ENCODE results near the gene PGLYRP1.
A peak's percentile ranks its signal among the peaks of the same experiment; 100 is the strongest.

The PGLYRP1 gene

GRCh38 chr19:46049597-46049996, 26.7 kb upstream of the PGLYRP1 start:
- H3K4me1 ChIP-seq (ENCODE audit: low read length) = no peaks in the 10 kb centered on the region
- no peak overlapping the region for H3K4me2 ChIP-seq (ENCODE audit: low read length)
- H3K9ac ChIP-seq (ENCODE audit: low read length) = no peak overlapping the region
- TF ChIP-seq EZH2phosphoT487 (IDR thresholded peaks at IDR 0.05; ENCODE audit: low read depth) = no peak
- TF ChIP-seq, protein P1, sequence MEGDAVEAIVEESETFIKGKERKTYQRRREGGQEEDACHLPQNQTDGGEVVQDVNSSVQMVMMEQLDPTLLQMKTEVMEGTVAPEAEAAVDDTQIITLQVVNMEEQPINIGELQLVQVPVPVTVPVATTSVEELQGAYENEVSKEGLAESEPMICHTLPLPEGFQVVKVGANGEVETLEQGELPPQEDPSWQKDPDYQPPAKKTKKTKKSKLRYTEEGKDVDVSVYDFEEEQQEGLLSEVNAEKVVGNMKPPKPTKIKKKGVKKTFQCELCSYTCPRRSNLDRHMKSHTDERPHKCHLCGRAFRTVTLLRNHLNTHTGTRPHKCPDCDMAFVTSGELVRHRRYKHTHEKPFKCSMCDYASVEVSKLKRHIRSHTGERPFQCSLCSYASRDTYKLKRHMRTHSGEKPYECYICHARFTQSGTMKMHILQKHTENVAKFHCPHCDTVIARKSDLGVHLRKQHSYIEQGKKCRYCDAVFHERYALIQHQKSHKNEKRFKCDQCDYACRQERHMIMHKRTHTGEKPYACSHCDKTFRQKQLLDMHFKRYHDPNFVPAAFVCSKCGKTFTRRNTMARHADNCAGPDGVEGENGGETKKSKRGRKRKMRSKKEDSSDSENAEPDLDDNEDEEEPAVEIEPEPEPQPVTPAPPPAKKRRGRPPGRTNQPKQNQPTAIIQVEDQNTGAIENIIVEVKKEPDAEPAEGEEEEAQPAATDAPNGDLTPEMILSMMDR (IDR thresholded peaks at IDR 0.05; ENCODE audit: low read depth, low read length) = peak; percentile 55
- H3K27me3 ChIP-seq (ENCODE audit: low read depth, low read length) = peaks cover 60% of the 10 kb centered on the region
- H2AFZ ChIP-seq (ENCODE audit: low read depth, low read length) = no peak overlapping the region
- no peaks in the 10 kb centered on the region for H4K20me1 ChIP-seq (ENCODE audit: insufficient read depth, low read length)
- no peak overlapping the region for H3K4me3 ChIP-seq (ENCODE audit: low read length)
- H3K9me3 ChIP-seq (ENCODE audit: insufficient read depth, low read length) = no peaks in the 10 kb centered on the region
- H3K36me3 ChIP-seq (replicated peaks; ENCODE audit: low read depth, low read length) = no peaks in the 10 kb centered on the region
- H3K79me2 ChIP-seq (ENCODE audit: low read length) = no peaks in the 10 kb centered on the region
- no peak overlapping the region for H3K27ac ChIP-seq (ENCODE audit: low read length)

- Histone ChIP-seq H3K4me2 (ENCODE audit: low read length) (no peak overlapping the region), H3K9me3 (ENCODE audit: insufficient read depth, low read length) (no peaks in the 10 kb centered on the region), H3K79me2 (ENCODE audit: low read length) (no peaks in the 10 kb centered on the region), H3K27me3 (ENCODE audit: low read depth, low read length) (peaks cover 63% of the 10 kb centered on the region), H3K9ac (ENCODE audit: low read length) (no peak overlapping the region), H3K36me3 (replicated peaks; ENCODE audit: low read depth, low read length) (no peaks in the 10 kb centered on the region), H4K20me1 (ENCODE audit: insufficient read depth, low read length) (no peaks in the 10 kb centered on the region), H3K27ac (ENCODE audit: low read length) (no peak overlapping the region), H2AFZ (ENCODE audit: low read depth, low read length) (no peak overlapping the region), H3K4me1 (ENCODE audit: low read length) (no peaks in the 10 kb centered on the region), H3K4me3 (ENCODE audit: low read length) (no peak overlapping the region)
- TF ChIP-seq EZH2phosphoT487 (IDR thresholded peaks at IDR 0.05; ENCODE audit: low read depth) = no peak
- TF ChIP-seq, protein P1 (IDR thresholded peaks at IDR 0.05; ENCODE audit: low read depth, low read length) = no peak
These were observed 20.7 kb upstream of the PGLYRP1 start for GRCh38 chr19:46043519-46043918.

- H3K27me3 ChIP-seq (ENCODE audit: low read depth, low read length) = peaks cover 54% of the 10 kb centered on the region
- H3K4me3 ChIP-seq (ENCODE audit: low read length) = no peak overlapping the region
- no peaks in the 10 kb centered on the region for H3K36me3 ChIP-seq (replicated peaks; ENCODE audit: low read depth, low read length)
- TF ChIP-seq, protein P1 (IDR thresholded peaks at IDR 0.05; ENCODE audit: low read depth, low read length) = no peak
- TF ChIP-seq EZH2phosphoT487 (IDR thresholded peaks at IDR 0.05; ENCODE audit: low read depth) = no peak
- H4K20me1 ChIP-seq (ENCODE audit: insufficient read depth, low read length) = no peaks in the 10 kb centered on the region
- no peak overlapping the region for H3K9ac ChIP-seq (ENCODE audit: low read length)
- H3K9me3 ChIP-seq (ENCODE audit: insufficient read depth, low read length) = no peaks in the 10 kb centered on the region
- no peak overlapping the region for H3K27ac ChIP-seq (ENCODE audit: low read length)
- H3K4me2 ChIP-seq (ENCODE audit: low read length) = no peak overlapping the region
- no peak overlapping the region for H2AFZ ChIP-seq (ENCODE audit: low read depth, low read length)
- H3K79me2 ChIP-seq (ENCODE audit: low read length) = no peaks in the 10 kb centered on the region
- no peaks in the 10 kb centered on the region for H3K4me1 ChIP-seq (ENCODE audit: low read length)
These were observed 19.5 kb upstream of the PGLYRP1 start for GRCh38 chr19:46042252-46042883.

GRCh38 chr19:46040952-46041500, 18.2 kb upstream of the PGLYRP1 start, which contains the start of gene IGFL4:
TSS of gene IGFL4 (minus strand) at chr19:46041002. CDS start at chr19:46040962, 40 bp downstream.
- H4K20me1 ChIP-seq (ENCODE audit: insufficient read depth, low read length) = no peaks in the 10 kb centered on the region
- no peak for TF ChIP-seq EZH2phosphoT487 (IDR thresholded peaks at IDR 0.05; ENCODE audit: low read depth)
- TF ChIP-seq, protein P1 (IDR thresholded peaks at IDR 0.05; ENCODE audit: low read depth, low read length) = no peak
- no peaks in the 10 kb centered on the region for H3K79me2 ChIP-seq (ENCODE audit: low read length)
- H2AFZ ChIP-seq (ENCODE audit: low read depth, low read length) = no peak within 1 kb of the TSS
- H3K27me3 ChIP-seq (ENCODE audit: low read depth, low read length) = peaks cover 48% of the 10 kb centered on the region
- no peaks in the 10 kb centered on the region for H3K36me3 ChIP-seq (replicated peaks; ENCODE audit: low read depth, low read length)
- no peak within 1 kb of the TSS for H3K27ac ChIP-seq (ENCODE audit: low read length)
- H3K4me1 ChIP-seq (ENCODE audit: low read length) = no peaks in the 10 kb centered on the region
- H3K9ac ChIP-seq (ENCODE audit: low read length) = no peak within 1 kb of the TSS
- no peak within 1 kb of the TSS for H3K4me3 ChIP-seq (ENCODE audit: low read length)
- H3K4me2 ChIP-seq (ENCODE audit: low read length) = no peak within 1 kb of the TSS
- H3K9me3 ChIP-seq (ENCODE audit: insufficient read depth, low read length) = no peaks in the 10 kb centered on the region
